GM12878 (cell line): ENCODE measurements around the gene OR7D2.

Experiments
- EED ChIP-seq: sonication (generic); IDR thresholded peaks from 2 replicates; pipeline ENCODE4 v1.6.1; 2016; ENCODE audit warnings: antibody characterized with exemption, low read depth
- NRF1 ChIP-seq: conservative IDR thresholded peaks from 2 replicates; pipeline ENCODE4 v1.6.1; 2011; ENCODE audit warnings: mild to moderate bottlenecking, low read depth, low read length, improper control_type of control experiment
- TF ChIP-seq, protein P1 (sequence below), 3 experiments: IDR thresholded peaks in 2 of 3; conservative IDR thresholded peaks in 1 of 3; 2 replicates each; pipeline ENCODE4 v1.5.1; 2011; ENCODE audit warnings: low read depth in 3 of 3, low read length in 3 of 3, mild to moderate bottlenecking in 3 of 3, control low read depth in 2 of 3, moderate library complexity in 2 of 3, inconsistent platforms in 1 of 3, mixed read lengths in 1 of 3; ENCODE audit not compliant: control insufficient read depth in 2 of 3, insufficient read depth in 1 of 3; ENCODE audit errors: extremely low read depth in 1 of 3
- TF ChIP-seq, protein P2 (sequence below): IDR thresholded peaks from 2 replicates; pipeline ENCODE4 v1.6.1; 2012; ENCODE audit warnings: low read depth, low read length, improper control_type of control experiment

DNA sequence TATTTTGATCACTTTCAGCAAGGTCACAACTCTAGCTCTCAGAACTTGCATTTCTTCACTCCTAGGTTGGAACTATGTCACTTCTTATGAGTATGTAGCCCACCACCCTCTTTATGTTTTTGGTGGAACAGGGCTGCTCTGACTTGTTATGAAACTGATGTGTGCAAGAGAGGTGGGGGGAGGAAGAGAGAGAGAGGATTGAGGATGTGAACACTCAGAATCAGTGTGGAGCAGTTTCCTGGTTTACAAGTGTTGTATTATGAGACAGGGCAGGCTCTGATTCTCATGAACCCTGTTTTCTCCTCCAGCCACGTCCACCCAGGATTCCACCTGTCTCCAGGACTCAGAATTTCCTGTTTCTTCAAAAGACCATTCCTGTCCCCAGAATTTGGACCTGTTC, 22.5 kb upstream of the OR7D2 start:
- TF ChIP-seq, protein P1, sequence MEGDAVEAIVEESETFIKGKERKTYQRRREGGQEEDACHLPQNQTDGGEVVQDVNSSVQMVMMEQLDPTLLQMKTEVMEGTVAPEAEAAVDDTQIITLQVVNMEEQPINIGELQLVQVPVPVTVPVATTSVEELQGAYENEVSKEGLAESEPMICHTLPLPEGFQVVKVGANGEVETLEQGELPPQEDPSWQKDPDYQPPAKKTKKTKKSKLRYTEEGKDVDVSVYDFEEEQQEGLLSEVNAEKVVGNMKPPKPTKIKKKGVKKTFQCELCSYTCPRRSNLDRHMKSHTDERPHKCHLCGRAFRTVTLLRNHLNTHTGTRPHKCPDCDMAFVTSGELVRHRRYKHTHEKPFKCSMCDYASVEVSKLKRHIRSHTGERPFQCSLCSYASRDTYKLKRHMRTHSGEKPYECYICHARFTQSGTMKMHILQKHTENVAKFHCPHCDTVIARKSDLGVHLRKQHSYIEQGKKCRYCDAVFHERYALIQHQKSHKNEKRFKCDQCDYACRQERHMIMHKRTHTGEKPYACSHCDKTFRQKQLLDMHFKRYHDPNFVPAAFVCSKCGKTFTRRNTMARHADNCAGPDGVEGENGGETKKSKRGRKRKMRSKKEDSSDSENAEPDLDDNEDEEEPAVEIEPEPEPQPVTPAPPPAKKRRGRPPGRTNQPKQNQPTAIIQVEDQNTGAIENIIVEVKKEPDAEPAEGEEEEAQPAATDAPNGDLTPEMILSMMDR (IDR thresholded peaks at IDR 0.05 in 2 of 3, conservative IDR thresholded peaks at IDR 0.05 in 1 of 3; ENCODE audit: control insufficient read depth in 2 of 3, extremely low read depth in 1 of 3, insufficient read depth in 1 of 3, low read depth in 3 of 3, low read length in 3 of 3) = no peak
- TF ChIP-seq EED (no peak), NRF1 (no peak)
- TF ChIP-seq, protein P2, sequence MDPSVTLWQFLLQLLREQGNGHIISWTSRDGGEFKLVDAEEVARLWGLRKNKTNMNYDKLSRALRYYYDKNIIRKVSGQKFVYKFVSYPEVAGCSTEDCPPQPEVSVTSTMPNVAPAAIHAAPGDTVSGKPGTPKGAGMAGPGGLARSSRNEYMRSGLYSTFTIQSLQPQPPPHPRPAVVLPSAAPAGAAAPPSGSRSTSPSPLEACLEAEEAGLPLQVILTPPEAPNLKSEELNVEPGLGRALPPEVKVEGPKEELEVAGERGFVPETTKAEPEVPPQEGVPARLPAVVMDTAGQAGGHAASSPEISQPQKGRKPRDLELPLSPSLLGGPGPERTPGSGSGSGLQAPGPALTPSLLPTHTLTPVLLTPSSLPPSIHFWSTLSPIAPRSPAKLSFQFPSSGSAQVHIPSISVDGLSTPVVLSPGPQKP = no peak
